MM.1S (cell line): ENCODE data around the gene HELZ.

ENCODE experiments used
- EZH2 ChIP-seq: fragments of 300-600 bp; sonication (generic); optimal IDR thresholded peaks from 2 replicates; pipeline ENCODE3; 2017; ENCODE audit warnings: low read depth, mild to moderate bottlenecking, antibody characterized with exemption, low read length, mixed read lengths
- TF ChIP-seq, protein P1 (sequence below): fragments of 300-600 bp; sonication (generic); IDR thresholded peaks from 2 replicates; pipeline ENCODE4 v1.5.1; 2016; ENCODE audit warnings: antibody characterized with exemption, low read length, mixed read lengths

DNA sequence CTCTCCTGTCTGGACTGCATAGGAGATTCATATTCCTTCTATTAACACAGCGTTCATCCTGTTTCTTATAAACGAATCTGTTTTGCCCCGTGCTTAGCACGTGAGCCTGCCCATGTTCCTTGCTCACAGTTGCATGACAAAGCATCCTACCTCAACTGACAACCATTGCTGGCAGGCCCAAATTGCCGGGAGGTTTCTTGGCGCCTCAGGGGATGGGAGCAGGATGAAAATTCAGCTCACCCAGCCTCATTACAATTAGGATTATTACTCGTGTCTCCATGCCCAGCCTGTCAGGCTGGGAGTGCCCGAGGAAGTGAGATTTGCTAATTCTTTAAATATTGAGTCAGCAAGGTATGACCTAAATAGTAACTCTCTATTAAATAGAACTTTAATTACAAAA is 36.7 kb upstream of the HELZ start:
- TF ChIP-seq EZH2, result no peak
- TF ChIP-seq, protein P1, sequence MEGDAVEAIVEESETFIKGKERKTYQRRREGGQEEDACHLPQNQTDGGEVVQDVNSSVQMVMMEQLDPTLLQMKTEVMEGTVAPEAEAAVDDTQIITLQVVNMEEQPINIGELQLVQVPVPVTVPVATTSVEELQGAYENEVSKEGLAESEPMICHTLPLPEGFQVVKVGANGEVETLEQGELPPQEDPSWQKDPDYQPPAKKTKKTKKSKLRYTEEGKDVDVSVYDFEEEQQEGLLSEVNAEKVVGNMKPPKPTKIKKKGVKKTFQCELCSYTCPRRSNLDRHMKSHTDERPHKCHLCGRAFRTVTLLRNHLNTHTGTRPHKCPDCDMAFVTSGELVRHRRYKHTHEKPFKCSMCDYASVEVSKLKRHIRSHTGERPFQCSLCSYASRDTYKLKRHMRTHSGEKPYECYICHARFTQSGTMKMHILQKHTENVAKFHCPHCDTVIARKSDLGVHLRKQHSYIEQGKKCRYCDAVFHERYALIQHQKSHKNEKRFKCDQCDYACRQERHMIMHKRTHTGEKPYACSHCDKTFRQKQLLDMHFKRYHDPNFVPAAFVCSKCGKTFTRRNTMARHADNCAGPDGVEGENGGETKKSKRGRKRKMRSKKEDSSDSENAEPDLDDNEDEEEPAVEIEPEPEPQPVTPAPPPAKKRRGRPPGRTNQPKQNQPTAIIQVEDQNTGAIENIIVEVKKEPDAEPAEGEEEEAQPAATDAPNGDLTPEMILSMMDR, result no peak
